Activated CD4-positive, alpha-beta T cell treated with anti-CD3 and anti-CD28 coated beads, Interleukin-2, Interleukin-6, amounts not matched to agents 100 ng/mL and 50 ng/mL, durations not matched to agents 16 hours and 8 hours (primary cell): ENCODE data around the gene NECTIN1.

Experiments used
- DNase-seq: peaks from one replicate; pipeline ENCODE4 v3.0.0-alpha.2; 2020

The NECTIN1 gene

DNA sequence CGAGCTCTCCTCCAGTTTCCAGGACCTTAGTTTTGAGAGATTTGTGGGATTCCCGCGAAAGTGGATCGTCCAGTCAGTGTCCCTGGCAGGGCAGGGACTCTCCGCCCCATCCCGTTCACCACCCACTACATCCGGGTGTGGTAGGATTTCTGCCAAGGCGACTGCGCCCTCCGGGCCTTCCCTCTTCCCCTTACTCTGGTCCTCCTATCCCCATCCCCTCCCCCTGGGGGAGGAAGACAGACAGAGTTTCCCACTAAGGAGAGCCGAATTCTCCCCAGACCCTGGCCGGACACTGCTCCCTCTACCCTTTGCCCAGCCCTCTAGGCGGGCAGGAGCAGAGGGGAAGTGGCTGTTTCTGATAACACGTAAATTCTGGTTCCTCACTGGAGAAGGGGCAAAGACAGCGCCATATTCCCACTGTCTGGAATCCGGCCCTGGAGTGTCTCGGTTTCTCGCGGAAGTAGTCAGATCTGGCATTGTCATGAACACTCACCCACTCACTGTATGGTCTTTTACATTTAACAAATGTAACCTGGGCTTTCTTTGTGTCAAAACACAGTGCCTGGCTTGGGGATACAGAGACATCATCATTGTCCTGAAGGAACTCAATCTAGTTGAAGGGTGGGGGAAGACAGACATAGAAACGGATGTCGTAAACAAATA is 1.1 kb upstream of the NECTIN1 start:
- DNase-seq: no peak

DNA sequence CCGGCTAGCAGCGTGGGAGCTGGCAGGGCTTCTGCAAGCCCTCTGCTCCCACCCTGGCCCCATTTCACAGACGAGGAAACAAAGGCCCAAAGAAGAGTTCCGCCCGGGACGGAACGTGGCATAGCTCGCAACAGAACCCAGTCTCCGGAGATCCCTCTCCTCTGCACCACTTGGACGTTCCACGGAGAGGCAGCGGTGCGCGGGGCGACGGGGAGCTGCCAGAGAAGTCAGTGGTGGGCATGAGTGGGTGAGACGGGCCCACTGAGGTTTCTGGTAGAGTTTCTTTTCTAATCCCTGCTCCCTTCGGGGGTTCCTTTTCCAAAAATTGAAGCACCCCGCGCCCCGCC is 554 bp upstream of the NECTIN1 start:
- DNase-seq: no peak

DNA sequence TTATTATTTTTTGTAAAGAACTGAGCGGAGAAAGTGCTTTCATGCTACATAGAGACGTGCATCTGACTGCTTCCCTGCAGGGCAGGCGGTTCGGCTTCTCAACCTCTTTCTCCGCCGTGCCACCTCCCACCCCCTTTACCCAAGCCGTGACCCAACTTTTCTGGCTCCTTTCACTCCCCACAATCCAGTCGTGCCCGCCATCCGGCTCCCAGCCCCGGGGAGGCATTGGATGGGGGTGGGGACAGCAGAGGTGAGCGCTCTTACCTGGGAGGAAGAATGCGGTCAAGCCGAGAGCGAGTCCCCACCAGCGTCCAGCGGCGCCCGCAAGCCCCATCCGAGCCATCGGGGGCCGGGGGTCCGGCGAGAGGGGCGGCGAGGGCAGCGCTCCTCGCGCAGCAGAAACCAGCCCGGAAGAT is 781 bp downstream of the NECTIN1 start:
- DNase-seq: no peak

DNA sequence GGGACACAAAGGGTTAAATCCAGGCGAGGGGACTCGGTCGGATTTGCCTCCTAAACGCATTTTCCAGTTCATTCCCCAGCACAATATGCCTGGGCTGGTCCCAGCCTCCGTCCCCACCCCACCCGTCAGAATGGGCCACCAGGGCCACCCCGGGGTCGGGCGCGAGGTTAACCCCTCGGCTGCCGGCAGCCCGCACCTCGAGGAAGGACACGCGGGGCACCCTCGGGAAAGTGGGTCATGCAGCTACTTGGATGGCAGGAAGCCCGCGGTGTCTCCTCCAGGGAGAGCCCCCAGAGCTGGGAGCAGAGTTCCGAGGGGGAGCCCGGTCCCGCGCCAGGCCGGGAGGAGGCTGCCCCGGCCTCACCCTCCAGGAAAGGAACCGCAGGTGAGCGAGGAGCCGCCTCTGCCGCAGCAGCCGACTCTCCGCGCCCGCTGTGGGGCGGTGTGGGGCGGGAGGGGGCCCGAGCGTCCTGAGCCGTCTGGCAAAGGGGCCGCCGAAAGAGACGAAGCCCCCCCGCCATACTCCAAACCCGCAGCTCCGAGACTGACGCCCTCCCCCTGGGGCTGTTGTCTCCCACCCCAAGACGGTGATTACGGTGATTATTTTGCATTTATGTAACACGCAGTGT is 1.4 kb downstream of the NECTIN1 start:
- no peak for DNase-seq

DNA sequence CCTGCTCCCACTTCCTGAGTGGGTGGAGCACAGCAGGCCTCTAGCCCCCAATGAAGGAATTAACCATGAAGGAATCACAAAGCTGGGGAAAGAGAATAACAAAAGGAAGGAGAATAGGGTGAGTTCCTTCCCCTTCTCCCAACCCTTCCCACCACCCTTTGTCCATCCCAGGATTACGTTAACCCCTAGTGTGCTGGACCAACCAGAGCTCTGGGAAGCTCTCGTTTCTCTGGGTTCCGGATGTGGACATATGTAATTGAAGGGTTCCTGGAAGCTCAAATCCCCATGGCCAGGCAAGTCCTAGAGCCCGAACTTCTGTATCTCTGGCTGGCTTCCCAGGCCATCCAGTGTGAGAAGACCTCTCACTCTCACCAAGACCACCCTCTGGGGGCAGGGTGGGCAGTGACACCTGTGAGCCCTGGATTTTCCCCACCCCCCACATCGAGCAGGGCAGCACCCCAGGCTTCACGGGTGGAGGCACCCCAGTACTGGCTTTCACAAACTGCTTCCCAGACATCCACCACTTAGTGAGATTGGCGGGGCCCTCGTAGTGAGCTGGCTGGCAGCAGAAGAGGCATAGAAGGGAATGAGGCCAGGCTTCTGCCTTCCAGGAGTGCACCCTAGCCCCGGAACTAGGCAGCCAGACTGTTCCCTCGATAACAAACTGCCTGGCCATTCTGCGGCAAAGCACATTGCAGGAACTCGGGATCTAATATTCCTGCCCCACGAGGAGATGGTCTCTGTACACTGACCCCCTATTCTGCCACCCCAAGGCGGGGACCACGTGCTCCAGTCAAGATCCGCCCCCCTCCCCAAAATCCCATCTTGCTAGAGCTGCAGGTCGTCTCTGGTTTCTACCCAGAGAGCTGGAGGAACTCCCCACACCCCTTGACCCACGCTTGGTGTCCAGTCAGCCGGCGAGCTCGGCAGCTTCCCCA is 2.1 kb downstream of the NECTIN1 start:
- DNase-seq: no peak

DNA sequence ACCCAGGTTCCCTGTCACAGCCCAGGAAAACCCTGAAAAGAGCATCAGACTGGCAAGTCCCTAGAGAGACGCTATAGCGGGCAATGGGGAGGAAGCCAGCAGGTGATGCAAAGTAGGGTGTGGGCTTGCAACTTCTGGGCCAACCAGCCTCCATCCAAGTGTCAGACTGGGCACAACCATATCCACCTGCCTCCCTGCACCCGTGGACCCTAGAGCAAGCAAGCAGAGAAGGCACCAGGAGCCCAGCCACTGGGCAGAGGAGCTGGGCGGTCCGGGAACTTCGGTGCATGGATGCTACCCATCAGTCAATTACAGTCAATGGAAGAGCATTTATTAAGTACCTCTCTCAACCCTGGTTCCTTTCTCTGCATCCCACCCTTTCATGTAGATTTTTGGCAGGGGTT is 2.8 kb downstream of the NECTIN1 start:
- no peak for DNase-seq

DNA sequence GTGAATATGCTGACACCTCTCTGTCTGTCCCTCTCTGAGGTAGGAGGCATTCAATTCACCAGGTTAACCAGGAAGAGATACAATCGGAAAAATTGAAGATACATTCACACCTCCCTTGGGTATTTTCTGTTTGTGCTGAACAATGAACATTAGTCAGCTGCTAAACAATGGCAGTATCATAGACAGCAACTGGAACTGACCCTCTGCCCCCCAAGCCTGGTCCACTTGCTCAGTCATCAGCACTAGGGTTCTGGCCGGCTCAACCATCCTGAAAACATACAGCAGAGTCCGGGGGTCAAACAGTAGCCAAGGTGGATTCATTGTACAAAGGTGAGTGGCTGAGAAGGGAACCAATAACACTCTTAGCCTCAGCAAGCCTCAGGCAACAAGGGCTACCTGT is 4.0 kb downstream of the NECTIN1 start:
- DNase-seq: no peak

DNA sequence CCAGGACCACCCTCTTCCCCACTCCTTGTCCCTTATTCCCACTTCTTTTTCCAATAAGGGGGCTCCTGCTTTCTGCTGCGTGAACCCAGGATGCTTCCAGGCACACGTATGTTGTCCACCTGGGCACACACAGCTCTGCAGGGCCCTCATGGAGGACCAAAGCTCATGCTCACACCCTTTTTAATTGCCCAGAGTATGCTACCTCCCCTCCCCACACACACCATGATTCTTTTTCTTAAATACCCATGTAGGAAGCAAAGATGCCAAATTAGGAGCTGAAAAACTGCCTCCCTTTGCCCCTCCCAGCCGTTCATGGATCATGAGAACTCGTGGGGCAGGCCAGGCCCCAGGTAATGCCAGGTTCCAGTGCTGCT is 5.1 kb downstream of the NECTIN1 start:
- DNase-seq: no peak

DNA sequence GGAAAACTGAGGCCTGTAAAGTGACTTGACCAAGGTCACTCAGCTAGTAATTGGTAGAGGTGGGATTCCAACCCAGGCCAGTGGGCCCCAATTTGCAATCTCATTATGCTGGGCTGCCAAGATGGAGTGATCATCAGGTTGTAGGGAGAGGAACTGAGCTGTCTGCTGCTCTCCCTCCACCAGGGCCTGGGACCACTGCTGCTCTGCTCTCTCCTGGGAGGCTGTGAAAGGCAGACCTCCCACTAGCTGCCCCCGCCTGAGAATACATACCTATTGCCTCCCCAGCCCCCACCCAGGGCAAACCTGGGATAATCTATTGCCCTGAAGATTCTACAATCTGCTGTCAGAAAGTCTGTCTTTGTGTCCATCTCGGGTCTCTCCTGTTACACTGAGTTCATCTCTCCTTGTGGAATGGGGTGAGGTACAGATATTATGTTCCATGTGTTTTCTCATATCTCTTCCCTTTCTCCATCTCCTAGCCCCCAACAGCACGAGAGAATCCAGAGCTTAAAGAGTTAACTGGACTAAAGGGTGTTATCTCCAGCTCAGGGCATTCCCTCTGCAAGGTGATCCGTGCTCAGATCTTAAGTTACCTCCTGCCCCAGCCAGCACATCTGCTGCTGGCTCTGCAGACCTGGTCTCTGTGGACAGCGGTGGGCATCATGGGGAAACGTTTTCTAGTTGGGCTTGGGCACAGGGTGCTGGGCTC is 5.6 kb downstream of the NECTIN1 start:
- no peak for DNase-seq

DNA sequence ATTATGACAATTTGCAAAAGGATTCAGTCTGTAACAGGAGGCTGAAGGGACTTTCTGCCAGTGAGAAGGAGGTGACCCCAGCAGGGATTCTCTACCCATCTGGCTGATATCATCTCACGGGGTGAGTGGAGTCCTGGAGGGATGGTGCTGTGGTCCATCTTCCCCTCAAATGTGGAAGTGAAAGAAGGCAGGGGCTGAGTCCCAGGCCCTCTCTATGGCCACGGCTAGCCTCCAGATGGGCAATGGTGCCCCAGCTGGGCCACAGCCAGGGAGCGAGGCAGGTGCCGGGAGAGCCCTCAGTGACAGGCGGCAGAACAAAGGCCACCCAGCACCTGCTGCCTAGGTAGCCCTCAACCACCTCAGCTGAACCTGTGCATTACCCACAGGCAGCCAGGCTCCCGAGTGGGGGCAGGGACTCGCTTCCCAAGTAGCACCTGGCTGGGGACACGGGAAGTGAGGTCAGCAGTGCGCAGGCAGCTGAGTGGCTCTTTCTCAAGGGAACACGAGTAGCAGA is 6.7 kb downstream of the NECTIN1 start:
- no peak for DNase-seq

DNA sequence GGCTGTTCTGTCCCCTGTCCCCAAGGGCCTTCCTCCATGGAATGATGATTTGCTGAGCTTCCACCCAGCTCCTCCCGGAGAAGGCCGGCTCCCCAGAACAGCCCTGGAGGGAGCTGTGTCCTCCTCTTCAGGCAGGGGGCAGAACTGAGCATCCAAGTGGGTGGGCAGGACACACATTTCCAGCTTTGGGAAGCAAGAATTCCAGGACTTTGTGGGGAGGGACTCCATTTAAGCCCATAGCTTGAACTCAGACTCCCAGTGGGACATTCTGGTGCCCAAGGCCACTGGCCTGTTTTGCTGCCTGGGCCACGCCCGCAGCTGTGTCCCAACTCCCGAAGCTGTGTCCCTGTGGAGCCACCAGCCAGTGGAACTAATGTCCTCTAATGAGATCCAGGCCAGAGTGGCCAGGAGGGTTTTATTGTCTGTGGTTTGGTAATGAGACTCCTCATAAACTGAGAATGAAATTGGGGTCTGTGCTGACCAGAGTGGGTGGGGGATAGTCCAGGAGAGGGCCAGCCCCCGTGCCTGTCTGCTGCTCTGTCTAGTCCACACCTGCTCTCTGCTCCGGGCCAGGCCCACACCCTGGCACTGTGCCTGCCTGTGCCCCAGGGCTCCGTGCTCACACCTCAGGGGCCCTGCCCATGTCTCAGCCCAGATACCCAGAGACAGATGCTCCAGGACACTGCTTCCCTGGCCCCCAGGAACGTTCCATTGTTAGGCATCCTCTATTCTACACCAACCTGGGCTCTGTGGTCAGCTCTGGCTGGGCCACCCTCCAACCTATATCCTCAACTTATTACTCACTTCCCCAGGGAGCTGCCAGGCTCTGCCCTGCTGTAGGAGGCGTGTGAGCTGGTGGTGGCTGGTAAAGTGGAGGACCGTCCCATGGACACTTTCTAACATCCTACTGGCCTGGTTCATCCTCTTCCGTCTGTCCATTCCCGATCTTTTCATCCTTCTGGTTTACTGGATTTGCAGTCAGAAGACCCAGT is 7.6 kb downstream of the NECTIN1 start:
- no peak for DNase-seq

DNA sequence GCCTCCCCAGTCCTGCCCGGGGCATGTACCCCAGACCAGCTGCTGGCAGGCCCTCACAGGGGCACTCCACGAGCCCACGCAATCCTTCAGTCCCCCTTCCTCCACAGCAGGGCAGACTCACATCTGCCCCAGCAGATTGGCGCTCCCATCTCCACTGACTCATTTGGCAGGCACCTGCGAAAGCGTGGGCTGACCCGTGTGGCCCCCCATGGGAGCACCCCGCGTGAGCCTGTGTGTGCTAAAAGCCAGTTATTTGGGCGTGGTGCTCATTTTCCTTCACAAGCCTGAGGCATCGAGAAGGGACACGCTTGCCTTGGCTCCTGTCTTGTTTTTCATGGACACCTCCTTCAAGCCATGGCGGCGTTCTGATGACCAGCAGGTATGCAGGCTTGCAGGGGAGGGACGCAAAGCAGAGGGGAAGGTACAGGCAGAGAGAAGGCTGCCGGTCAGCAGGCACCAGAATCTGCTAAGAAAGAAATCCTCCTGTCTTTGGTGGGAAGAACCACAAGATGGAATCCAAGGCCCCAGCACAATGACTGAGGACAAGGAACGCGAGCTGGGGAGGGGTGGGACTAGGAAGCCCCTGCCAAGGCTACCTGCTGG is 8.6 kb downstream of the NECTIN1 start:
- DNase-seq: no peak

DNA sequence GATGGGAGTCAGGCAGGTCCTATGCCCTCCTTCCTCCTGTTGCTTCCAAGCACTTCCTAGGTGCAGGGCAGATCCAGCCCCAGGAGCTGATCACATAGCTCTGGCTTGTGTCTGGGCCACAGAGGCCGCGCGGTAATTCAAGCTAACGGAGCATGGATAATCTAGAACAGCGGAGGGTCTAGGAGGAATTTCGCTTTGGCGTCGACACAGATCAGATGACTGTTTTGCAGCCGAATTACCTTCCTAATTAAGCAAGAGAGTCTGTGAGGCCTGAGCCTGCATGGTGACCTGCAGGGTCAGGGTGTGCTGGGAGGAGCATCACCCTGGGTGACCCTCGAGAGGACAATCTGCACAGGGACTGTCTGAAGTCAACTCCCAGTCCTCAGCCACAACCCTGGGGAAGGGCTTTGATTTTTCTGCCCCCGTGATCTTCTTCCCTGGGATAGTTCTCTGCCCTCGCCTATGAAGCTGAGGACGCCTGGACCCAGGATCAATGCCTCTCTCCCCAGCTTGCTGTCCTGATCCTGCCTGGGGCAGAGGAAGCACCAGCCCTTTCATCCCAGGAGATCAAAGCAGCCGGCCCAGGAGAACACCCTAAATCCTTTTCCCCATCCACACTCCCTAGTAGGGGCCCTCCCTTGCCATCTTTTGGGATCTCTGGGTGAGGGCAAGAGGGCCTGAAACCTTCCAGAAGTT is 11.0 kb downstream of the NECTIN1 start:
- no peak for DNase-seq

DNA sequence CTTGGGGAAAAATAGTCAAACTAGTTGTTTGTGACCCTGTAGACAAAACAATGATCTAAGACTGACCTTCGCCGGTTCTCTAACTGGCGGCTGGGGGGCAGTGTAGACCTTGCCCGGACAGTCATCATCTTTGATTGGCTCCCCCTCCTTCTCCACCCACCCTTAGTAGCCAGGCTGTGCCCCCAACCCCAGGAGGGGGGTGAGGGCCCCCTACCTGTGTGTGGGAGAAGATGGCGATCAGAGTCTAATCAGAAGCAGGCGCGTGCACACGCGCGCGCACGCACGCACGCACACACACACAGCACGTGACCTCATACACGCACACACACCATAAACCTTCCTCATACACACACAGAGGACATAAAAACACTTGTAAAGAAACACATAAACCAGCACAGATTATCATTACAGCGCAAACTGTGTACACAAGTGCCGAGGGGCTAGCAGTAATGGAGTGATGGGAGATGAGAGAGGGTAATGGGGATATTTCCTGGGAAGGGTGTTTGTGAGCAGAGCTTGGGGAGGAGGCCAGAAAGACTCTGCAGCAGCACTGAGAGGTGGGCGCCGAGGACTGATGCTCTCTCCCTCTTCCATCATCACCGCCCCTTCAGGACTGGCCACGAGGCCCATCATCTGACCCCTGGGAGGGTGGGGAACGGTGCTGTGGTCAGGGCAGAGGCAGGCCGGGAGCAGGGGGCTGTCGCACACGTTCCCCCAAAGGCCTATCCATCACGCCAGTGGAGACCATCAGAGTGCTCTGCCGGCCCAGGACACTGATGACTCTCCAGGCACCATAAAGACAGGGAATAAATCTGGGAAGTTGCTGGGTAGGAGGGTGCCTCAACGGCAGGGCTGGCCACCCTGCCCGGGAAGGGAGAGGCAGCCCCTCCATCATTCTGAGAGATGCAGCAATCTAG is 12.2 kb downstream of the NECTIN1 start:
- DNase-seq: no peak

DNA sequence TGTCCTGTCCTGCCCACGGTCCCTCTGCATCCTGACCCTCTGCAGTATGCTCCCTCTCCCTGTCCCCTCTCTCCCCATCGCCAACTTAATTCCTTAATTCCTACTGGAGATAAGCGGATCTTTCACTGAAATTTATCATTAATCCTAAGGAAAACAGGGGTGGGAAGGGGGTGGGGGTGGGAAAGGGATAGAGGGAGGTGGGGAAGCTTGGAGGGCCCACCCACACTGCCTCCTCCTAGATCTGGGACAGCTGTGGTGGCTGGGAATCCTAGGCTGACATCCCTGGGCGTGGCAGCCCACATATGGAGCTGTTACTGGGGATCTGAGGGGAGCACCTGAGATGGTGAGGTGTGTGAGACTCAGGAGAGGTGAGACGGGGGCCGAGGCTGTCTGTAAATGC is 14.4 kb downstream of the NECTIN1 start:
- no peak for DNase-seq

DNA sequence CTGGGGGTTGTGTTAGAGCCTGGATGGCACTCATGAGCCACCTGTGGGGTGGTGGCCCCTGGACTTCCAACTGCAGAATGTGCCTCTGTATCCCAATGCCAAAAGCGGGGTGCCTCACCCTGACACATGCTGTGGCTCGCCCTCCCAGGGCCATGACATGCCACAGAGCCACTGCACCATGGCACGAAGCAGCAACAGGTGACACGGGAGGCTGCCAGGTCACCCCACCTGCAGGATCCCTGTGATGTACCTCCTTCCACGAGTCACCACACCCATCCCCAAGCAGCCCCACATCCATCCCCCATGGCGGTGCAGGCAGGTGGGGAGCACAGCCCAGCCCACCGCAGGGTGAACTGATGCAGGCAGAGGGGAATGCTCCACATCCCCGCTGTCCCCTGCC is 14.8 kb downstream of the NECTIN1 start:
- DNase-seq: no peak

DNA sequence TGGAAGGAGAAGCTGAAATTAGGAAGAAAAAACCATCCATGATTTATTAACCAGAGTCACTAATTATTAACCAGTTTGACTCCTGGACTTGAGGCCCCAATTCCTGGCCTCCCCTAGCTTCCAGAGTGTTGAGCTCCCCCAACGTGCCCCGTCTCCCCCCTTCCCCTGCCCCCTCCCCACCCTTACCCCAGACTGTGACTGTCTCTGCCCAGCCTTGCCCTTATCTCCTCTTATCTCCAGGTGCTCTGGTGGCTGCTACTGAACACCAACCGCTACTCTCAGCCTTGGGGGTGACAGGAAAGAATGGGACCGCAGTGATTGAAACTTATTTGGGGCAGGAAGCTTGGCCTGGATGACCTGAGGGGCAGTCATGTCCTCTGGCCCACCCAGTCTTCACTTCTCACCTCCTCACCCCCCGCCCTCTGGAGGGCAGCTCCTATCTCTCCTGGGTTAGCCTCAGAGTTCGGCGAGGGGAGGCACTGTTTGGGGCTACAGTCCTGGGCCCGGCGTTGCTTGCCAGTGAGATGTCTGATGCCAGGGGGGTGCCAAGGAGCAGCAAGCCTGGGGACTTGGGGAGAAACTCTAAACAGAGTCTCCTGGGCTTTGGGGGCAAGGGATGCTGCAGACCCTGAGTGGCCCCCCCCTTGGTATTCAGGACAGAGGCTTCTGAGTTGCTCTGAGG is 15.5 kb downstream of the NECTIN1 start:
- no peak for DNase-seq

DNA sequence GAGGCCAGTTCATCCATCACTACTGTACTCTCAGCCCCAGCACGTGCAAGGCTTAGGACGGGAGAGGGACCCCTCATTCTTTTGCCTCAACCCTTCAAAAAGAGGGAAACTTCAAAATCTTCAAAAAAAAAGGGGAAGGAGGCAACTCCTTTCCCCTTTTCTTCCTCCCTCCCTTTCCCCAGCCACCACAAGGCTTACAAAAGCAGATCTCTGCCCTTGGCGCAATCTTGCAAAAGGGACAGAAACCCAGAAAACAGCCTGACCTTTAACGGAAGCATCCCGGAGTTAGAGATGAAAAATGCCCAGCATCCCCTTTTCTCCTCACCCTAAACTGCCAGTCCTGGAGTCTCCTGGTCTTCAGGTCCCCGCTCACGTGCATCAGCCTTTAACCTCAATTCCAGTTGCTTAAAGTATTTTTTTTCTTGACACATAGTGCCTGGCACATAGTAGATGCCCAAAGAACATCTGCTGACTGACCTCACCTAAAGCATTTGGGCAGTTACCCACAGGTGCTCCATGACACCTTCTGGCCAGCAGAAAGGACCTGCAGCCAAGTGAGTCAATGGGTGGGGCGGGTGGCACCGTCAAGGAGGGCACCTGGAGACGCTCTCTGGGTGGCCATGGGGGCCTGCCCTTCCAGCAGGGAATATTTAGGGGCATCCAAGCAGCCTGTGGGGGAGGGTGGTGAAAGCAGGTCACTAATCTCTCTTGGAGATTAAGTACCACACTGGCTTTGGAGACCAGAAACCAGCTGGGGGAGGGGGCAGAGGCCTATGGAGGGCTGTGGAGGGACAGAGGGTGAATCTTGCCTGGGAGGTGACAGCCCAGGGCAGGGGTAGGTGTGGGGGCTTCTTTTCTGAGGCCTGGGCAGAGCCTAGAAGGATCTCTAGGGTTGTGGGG is 16.3 kb downstream of the NECTIN1 start:
- no peak for DNase-seq
